ENCODE results near the gene CENPM. TPM values are rescaled to one million over a fixed set of nuclear protein-coding genes. Genes with fewer than 3 reads are reported as not detected.

Gene CENPM
- total RNA-seq, 1 experiment from 2014 or later: 39.8 TPM

- no peak overlapping the region for H3K27ac ChIP-seq (ENCODE audit: low read length)
- ATAC-seq (0 out of 2 replicates have a peak, but pooled peaks have one; percentile 29), DNase-seq (ENCODE audit: low read depth, low spot score) (no peak)
- POLR2A ChIA-PET: no interaction called here
- no peak for TF ChIP-seq SIN3A (IDR thresholded peaks at IDR 0.05; ENCODE audit: borderline replicate concordance, insufficient read depth, low read depth, low read length)
- TF ChIP-seq TCF7L2 (IDR thresholded peaks at IDR 0.05; ENCODE audit: low read depth, low read length): no peak
- no peak for TF ChIP-seq POLR2AphosphoS5 (IDR thresholded peaks at IDR 0.05; ENCODE audit: low read depth, low read length)
- TF ChIP-seq CTCF (IDR thresholded peaks at IDR 0.05): no peak
- TF ChIP-seq, protein P1, sequence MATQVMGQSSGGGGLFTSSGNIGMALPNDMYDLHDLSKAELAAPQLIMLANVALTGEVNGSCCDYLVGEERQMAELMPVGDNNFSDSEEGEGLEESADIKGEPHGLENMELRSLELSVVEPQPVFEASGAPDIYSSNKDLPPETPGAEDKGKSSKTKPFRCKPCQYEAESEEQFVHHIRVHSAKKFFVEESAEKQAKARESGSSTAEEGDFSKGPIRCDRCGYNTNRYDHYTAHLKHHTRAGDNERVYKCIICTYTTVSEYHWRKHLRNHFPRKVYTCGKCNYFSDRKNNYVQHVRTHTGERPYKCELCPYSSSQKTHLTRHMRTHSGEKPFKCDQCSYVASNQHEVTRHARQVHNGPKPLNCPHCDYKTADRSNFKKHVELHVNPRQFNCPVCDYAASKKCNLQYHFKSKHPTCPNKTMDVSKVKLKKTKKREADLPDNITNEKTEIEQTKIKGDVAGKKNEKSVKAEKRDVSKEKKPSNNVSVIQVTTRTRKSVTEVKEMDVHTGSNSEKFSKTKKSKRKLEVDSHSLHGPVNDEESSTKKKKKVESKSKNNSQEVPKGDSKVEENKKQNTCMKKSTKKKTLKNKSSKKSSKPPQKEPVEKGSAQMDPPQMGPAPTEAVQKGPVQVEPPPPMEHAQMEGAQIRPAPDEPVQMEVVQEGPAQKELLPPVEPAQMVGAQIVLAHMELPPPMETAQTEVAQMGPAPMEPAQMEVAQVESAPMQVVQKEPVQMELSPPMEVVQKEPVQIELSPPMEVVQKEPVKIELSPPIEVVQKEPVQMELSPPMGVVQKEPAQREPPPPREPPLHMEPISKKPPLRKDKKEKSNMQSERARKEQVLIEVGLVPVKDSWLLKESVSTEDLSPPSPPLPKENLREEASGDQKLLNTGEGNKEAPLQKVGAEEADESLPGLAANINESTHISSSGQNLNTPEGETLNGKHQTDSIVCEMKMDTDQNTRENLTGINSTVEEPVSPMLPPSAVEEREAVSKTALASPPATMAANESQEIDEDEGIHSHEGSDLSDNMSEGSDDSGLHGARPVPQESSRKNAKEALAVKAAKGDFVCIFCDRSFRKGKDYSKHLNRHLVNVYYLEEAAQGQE (IDR thresholded peaks at IDR 0.05; ENCODE audit: insufficient read depth in 1 of 2, low read depth in 2 of 2, low read length in 1 of 2): no peak
- in situ Hi-C loops (cut with HindIII; ENCODE audit: low pct_unique_long_range_greater_than_20kb, low sequenced_read_pairs) (no loop called here), intact Hi-C loops (cut with micrococcal nuclease; ENCODE audit: unreplicated experiment) (no loop called here)
- H3K36me3 ChIP-seq (ENCODE audit: control insufficient read depth, insufficient read depth, low read length): no peaks in the 10 kb centered on the region
- no peak overlapping the region for H3K4me3 ChIP-seq (ENCODE audit: low read depth in 2 of 2, low read length in 2 of 2)
- H3K4me1 ChIP-seq (ENCODE audit: control insufficient read depth, insufficient read depth, low read length): no peaks in the 10 kb centered on the region
- BruUV-seq (replicated peaks): no TSS peak
- H3K27me3 ChIP-seq (ENCODE audit: control insufficient read depth, insufficient read depth, low read length): no peaks in the 10 kb centered on the region
- no peaks in the 10 kb centered on the region for H3K9me3 ChIP-seq (ENCODE audit: control insufficient read depth, insufficient read depth, low read depth, low read length)
- CTCF ChIA-PET: no interaction called here
Observed at GRCh38 chr22:41933411-41934177, 13.4 kb downstream of the CENPM start.

- Histone ChIP-seq H3K4me3 (ENCODE audit: low read depth in 2 of 2, low read length in 2 of 2) (no peak overlapping the region), H3K27me3 (ENCODE audit: control insufficient read depth, insufficient read depth, low read length) (no peaks in the 10 kb centered on the region), H3K36me3 (ENCODE audit: control insufficient read depth, insufficient read depth, low read length) (no peaks in the 10 kb centered on the region), H3K4me1 (ENCODE audit: control insufficient read depth, insufficient read depth, low read length) (no peaks in the 10 kb centered on the region), H3K9me3 (ENCODE audit: control insufficient read depth, insufficient read depth, low read depth, low read length) (no peaks in the 10 kb centered on the region), H3K27ac (ENCODE audit: low read length) (no peak overlapping the region)
- TF ChIP-seq POLR2AphosphoS5 (IDR thresholded peaks at IDR 0.05; ENCODE audit: low read depth, low read length): no peak
- TF ChIP-seq CTCF (IDR thresholded peaks at IDR 0.05): no peak
- no peak for TF ChIP-seq SIN3A (IDR thresholded peaks at IDR 0.05; ENCODE audit: borderline replicate concordance, insufficient read depth, low read depth, low read length)
- TF ChIP-seq, protein P1 (IDR thresholded peaks at IDR 0.05; ENCODE audit: insufficient read depth in 1 of 2, low read depth in 2 of 2, low read length in 1 of 2): no peak
- TF ChIP-seq TCF7L2 (IDR thresholded peaks at IDR 0.05; ENCODE audit: low read depth, low read length): no peak
- DNase-seq (ENCODE audit: low read depth, low spot score) (no peak), ATAC-seq (no peak)
- CTCF ChIA-PET: no interaction called here
- no TSS peak for BruUV-seq (replicated peaks)
- in situ Hi-C loops (cut with HindIII; ENCODE audit: low pct_unique_long_range_greater_than_20kb, low sequenced_read_pairs): no loop called here
- POLR2A ChIA-PET: no interaction called here
- intact Hi-C loops (cut with micrococcal nuclease; ENCODE audit: unreplicated experiment): no loop called here
Observed at GRCh38 chr22:41932353-41932752, 14.6 kb downstream of the CENPM start.

Measured in Panc1 (cell line).